NCI-H1694 treated with DMSO at 0.1 percent for 48 hours (cell line): ENCODE results near the gene TUBA4B.
A peak's percentile ranks its signal among the peaks of the same experiment; 100 is the strongest.
"Not testable (repeated sequence)": the region's sequence is repeated elsewhere in the genome, so short reads cannot be mapped to it uniquely, and the experiment has no call there.

Source experiments
- DNase-seq: peaks from one replicate; lab custom pipeline; 2025; lab: John Stamatoyannopoulos, UW

Gene TUBA4B

DNA sequence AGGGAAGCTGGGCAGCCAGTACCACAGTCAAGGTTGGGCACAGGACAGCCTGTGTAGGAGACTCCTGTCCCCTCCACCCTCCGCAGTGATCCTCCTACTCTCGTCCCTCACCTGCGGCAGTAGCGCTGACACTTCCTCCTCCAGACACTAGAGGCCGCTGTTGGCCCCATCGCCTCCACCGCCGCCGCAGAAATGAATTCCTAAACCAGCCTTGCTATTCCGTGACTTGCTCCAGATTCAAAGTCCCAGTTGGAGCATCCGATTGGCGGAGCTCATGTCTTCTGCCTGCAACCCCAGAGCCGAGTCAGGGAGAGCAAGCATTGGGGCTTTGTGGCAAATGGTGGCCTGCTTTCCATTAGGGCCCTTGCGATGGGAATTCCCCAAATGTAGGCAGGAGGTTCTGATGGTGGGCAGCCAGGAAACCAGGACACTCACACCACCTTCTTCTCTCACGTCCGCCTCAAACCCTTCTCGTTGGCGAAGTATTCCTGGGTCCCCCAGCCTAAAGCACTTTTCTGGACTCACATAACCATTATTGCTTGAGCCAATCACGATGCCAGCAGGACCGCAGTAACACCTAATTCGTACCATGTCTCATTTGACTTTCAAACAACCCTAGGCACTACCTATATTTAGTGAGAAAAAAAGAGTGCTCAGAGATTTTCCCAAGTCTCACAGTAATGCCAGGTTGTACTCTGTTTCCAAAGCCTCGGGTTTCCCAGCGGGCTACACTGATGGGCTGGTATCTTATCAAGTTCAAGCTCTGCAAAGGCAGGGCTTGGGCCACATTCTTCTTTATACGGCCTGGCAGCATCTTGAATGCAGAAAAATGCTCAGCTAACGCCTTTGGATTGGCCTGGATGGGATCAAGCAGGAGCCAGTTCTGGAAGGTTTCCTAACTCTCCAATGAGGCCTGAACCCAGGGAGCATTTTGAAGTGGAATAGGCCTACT, 24.9 kb downstream of the TUBA4B start:
- DNase-seq, result peak; percentile 84

DNA sequence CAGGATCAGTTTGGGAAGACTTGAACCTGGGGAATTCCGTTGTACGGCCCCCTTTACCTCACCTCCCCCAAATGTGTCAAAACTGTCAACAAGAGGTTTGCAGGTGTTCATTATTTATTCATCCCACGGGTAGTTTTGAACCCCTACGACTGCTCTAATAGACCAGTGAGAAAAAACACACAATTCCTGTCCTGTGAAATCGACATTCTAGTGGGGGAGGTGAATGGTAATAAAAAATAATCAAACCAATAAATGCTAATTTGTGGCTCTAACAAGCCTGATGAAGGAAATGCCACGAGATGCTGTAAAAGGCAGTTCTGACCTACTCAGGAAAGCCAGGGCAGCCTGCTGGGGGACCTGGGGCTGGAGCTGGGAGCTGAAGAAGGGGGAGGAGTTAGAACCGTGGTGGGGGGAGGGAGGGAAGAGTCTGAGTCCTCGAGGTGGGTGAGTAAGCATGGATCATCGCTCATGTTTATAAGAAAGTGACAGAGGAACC, 25.7 kb downstream of the TUBA4B start:
- DNase-seq, result no peak

DNA sequence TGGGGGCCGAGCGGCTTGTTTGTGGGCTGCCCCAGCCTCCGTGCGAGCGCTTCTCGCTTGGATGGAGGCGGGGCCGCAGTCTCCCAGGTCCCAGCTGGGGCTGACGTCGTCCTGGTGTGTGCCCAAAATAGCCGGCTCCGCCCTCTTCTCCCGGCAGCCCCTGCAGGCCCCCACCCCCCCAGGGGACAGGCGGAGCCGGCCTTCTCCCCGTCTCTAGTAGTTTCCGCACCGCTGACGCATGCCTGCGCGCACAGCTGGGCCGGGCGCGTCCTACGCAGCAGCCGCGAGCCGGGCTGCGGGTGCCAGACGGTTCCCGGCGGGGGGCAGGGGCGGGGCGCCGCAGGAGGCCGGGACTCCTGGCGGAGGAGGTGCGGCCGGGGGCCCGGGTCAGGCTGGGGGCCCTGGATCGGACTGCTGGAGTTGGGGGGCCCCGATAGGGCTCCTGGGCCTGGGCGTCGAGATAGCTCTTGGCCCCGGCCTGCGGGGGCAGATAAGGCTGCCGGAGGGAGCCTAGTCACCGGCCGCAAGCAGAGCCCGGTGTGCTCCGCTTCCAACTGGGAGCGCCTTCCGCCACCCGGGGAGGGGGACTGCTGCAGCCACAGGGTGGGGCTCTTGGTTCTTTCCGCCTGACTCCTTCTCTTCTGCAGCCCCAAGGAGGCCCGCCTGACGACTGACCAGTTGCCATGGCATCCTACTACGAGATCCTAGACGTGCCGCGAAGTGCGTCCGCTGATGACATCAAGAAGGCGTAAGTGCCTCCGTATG, 26.3 kb downstream of the TUBA4B start, which contains the start of gene DNAJB2:
Gene DNAJB2, plus strand, starts transcription at position 216 of the 765 bp plus-strand sequence. Its CDS starts 468 bp downstream, at position 684.
- DNase-seq, result peak; percentile 96

DNA sequence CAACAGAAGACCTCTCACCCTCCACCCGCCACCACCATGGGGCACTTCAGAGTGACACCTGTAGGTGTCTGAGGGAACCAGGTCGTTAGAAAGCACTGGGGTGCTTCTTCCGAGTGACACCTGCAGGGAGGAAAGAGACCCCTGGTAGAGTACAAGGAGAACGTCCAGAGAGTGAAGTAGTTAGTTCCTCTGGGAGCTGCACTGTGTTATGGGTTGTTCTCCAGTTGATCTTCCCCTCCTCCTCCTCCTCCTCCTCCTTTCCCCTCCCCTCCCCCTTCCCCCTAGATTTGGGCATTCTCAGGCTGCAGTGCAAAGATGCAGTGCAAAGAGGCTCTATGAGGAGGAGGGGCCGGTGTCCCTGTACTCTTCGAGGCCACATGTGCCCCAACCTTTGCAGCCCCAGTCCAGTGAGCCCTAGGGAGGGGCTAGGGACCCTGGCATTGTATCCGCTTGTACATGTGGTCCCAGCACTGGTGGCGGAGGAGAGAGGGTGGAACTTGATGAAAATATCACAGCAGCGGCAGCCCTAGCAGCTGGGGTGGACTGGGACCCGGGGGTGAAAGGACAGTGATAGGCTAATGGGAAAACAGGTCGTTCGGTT, 27.0 kb downstream of the TUBA4B start:
- DNase-seq, result no peak

DNA sequence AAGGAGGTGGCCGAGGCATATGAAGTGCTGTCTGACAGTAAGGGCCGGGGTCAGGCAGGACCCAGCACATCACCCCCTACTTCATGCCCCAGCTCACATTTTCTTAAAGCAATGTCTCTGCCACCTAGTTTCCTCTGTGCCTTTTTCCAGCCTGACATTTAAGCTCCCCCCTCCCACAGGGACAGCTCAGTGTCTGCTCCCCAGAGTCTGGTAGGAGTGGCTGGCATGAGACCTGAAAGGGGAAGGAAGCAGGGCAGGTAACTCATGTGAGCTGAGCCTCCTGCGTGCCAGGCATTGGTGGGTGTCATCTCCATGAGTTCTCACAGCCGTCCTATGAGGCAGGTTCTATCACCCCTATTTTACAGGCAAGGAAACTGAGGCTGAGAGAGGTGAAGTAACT, 27.6 kb downstream of the TUBA4B start:
- no peak for DNase-seq

DNA sequence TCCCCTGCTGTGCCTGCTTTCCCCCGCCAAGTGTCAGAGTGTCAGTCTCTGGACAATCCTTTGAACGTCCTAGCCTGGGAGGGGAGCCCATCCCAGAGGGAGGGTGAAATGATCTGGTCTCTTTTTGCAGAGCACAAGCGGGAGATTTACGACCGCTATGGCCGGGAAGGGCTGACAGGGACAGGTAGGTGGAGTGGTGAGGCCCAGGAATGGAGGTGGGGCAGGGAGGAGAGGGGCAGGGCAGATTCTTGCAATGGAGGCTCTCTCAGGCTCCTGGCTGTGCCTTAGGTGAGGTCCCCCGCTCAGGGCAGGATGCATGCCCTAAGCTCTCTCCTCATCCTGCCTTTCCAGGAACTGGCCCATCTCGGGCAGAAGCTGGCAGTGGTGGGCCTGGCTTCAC, 28.5 kb downstream of the TUBA4B start:
- DNase-seq, result no peak

DNA sequence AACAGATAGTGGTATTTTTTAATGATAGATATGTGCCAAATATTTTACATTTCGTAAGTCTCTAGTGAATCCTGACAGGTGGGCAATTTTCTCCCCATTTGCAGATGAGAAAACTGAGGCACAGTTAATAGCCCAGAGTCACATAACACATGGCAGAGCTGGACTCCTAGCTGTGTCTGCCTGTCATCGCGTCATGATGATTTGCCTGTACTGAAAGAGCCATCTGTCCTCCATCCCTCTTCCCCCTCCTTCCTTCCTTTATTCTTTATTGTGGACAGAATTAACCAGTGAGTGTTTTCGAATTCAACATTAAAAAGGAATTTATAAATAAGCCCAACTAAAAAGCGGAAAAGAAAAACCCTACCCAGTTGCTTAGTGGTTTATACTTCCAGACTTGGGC, 29.3 kb downstream of the TUBA4B start:
- peak; percentile 30 for DNase-seq

DNA sequence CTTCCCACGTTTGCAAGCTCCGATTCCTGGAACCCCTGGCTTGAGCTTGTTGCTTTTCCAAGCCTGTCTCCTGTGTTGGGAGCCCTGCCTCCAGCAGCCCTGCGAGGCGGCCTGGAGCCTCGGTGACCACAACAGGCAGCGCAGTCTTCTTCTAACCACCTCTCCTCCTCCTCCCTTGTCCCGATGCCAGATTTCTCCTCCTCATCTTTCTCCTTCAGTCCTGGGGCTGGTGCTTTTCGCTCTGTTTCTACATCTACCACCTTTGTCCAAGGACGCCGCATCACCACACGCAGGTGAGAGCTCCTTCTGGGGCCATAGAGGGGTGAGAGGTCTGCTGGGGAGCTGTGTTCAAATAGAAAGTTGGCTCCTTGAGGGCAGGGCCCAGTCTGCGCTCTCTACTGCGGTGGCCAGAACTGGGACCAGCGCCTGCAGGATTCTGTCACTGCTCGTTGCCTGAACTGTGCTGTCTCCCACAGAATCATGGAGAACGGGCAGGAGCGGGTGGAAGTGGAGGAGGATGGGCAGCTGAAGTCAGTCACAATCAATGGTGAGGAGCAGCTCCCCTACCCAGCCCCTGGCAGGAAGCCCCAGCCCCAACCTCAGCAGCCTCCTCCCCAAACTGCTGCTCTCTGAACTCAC, 30.0 kb downstream of the TUBA4B start:
- no peak for DNase-seq

DNA sequence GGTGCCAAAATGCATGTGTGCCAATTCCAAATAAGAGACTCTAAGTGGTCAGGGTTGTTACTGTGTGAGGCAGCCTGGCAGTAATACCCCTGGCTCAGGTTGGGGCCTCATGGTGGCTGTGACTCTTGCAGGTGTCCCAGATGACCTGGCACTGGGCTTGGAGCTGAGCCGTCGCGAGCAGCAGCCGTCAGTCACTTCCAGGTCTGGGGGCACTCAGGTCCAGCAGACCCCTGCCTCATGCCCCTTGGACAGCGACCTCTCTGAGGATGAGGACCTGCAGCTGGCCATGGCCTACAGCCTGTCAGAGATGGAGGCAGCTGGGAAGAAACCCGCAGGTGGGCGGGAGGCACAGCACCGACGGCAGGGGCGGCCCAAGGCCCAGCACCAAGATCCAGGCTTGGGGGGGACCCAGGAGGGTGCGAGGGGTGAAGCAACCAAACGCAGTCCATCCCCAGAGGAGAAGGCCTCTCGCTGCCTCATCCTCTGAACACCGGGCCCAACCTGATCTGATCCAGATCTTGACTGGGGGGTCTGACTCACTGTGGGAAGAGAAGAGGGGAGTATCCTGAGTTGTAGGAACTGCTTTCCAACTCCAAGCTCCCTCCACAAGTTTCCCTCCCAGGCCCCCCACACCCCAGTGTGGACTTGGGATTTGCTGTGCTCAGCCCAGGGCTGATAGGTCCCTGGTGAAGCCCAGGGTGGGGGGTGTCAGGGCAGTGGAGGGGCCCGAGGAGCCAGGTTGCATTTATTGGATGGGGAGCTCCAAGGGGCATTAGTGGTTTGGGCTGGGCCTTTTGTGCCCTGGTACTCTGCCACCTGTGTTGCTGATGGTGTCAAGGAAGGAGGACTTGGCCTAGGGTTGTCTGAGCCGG, 31.7 kb downstream of the TUBA4B start:
- DNase-seq, result no peak

DNA sequence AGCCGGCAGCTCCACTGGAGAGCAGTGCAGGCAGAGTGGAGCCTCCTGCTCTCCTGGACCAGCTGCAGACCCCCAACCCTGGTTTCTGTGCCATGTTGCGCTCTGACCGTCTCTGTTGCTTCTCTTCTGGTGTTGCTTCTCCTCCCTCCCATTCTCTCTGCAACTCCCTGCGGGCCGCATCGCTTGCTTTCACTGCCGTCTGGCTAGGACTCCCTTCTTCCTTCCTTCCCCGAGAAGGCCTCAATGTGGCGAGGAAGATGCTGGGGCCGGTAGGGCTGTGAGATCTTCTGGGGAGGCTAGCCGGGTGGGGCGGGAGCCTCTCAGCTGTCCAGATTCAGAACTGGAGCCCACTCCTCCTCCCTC, 32.3 kb downstream of the TUBA4B start:
- DNase-seq, result no peak

DNA sequence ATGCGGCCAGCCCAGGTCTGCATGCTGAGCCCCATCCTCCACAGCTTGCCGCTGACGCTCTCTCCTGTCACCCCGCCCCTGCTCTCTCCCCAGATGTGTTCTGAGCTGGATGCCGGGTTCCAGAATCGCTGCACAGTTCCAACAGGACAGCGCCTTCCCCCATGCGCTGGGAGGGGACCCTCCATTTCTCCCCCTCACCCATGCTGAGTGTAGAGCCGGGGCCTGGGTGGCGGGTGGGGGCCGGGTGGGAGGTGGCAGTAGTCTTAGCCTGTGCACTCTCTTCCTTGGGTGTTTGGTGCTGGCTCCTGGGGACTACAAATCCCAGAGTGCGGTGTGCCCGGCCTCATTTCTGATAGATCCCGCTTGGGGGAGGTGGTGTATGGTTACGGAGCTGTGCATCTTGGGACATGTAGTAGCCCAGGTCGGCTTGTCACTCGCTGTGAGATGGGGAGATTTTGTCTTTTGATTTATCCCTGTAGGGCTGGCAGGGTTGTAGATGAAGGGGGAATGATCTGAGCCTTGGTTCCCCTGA, 32.9 kb downstream of the TUBA4B start:
- no peak for DNase-seq

DNA sequence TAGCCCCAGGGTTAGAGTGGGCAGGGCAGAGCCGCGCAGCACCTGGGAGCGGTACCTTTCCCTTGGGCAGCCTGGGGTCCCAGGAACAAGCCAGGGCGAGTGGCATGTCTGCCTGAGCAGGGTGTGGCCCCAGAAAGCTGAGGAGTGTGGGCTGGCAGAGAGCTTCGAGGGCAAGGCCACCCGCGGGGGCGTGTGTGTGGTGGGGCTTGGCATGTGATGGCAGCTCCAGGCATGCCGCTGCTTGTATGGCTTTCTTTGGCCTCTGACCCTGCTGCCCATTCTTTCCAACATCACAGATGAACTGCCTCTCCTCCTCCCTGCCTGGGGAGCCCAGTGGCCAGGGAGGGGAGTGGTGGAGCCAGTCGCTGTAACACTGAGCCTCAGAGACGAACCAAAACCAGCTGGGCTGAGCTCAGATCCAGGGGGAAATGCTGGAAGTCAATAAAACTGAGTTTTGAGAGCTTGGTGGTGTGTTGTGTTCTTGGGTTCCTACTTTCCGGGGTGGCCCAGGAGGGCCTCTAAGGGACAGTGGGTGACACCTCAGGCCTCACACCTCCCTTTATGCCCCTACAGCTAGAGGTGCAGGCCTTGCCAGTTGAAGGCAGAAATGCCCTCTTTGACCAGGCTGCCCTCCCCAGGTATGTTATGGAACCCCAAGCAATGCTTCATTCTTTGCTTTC, 33.5 kb downstream of the TUBA4B start:
- no peak for DNase-seq

DNA sequence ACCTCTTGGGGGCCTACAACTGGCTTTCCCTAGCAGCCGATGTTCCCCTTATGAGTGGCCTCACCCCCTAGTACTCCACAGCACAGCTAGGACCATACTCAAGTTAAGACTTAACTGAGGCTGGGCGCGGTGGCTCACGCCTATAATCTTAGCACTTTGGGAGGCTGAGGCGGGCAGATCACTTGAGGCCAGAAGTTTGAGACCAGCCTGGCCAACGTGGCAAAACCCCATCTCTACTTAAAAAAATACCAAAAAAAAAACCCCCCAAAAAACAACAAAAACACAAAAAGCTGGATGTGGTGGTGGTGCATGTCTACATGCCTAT, 34.0 kb downstream of the TUBA4B start:
- not testable (repeated sequence) for DNase-seq

DNA sequence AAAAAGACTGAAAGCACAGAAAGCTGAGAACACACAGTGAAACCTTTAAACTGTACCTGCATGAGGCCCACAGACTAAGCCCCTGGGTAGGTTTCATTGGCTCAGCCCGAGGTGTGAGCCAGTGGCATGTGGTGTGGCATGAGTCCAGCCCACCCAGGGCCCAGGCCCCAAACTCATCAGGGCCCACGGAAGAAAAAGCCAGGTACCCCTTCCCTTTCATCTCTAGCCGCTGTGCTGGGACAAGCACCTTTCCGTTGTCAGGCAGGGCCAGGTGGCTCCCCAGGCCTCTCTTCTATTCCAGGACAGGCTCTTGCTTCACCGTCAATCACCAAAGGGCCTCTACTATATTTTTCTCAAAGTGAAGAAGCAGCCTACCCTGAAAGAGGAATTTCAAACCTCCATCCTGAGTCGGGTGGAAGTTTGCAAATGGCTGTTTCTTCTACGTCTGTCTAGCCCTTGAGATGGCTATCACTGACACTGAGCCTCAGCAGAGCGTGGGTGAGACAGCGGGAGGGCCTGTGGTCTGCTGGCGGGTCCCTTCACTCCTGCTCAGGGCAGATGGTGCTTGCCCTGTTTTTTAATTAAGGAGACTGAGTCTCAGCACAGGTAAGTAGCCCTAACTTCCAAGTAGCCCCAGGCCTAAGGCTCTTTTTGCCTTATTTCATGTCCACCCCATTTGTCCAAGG, 34.7 kb downstream of the TUBA4B start:
- no peak for DNase-seq

DNA sequence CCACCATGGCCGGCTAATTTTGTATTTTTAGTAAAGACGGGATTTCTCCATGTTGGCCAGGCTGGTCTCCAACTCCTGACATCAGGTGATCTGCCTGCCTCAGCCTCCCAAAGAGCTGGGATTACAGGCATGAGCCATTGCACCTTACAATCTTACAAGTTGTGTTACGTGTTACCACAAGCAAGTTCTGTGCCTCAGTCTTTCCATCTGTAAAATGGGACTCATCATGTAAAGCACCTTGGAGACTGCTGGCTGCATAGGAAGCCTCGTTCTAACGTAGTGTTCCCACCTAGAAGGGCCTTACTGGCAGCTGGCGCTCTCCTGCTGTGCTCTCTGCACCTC, 36.1 kb downstream of the TUBA4B start:
- DNase-seq, result peak; percentile 80

DNA sequence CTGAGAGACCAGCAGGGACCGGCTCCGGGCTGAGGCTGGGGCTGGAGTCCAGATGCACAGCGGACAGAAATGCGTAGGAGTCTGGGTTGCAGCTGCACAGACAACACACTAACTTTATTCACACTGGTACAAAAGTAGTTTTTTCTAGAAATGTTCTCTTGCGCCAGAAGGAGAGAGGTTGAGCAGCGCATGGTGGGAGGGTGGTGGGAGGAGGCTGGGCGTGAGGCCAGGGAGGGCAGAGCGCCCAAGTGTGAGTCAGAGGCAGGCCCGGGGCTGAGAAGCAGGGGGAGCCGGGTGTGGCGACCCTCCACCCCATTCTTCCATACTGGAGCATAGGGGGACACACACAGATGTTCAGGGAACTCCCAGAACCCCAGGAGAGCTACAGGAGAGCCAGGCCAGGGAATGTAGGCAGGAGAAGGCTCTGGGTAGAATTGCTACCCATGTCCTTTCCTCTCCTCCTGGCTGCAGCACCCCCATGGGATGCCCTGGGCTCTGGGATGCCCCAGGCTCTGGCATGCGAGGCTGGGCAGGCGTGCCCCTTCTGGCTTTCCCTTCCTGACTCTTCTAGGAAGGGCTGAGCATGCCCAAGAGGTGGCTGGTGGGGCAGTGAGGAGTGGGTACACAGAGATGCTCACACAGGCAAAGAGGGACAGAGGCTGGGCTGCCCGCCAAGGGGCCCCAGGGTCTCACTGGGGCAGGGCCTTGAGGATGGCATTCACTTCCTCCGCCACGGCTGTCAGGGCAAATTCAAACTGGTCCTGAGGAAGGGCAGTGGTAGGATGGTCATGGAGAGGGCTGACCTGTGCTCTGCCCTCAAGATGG, 36.7 kb downstream of the TUBA4B start:
- DNase-seq, result peak; percentile 80

DNA sequence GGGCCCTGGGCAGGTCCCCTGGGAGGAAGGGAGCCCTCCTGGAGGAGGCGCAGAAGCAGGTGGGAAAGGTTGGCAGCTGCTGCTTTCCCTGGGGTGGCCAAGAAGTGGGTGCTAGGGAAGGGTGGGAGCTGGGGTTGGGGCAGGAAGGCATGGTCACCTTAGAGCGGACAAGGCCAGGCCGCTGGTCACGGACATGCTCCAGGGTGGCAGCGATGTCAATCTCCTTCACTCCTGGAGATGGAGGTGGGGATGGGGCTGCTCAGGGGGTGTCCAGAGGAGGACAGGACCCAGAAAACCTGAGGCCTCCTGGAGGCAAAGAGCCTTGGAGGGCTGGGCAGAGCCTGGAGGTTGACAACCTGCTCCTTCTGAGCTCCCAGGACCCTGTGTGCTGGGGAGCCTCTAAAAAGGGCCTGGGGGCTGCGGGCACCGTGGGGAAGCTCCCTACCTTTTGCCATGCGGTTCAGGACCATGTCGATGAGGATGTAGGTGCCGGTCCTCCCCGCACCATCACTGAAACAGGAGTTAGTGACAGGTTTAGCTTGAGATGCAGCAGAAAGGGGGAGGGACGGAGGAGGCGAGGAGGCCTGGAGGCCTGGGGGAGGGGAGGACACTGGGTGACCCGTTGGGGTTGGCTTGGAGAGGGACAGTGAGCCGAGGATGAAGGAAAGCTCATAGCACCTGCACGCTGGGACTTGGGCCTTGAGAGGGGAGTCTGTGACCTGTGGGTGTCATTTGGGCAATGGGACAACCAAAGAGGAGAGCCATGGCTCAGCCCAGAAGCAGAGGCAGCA, 37.5 kb downstream of the TUBA4B start:
- DNase-seq, result no peak

DNA sequence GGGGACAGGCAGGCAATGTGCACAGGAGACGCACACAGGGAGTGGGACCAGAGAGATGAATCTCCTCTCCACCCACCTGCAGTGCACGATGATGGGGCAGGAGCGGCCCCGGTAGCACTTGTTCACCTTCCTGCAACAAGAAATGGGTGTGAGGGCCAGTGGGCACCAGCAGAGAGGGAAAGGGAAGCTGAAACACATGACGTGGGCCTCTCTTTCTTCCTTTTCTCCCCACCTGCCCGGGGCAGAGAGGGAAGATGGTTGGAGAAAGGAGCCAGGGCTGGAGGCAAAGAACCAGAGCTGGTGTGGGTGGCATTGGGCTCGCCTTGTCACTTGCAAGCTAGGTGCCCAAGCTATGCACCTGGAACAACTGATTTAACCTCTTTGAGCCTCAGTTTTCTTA, 38.4 kb downstream of the TUBA4B start:
- DNase-seq, result no peak
